GM12801 (cell line): ENCODE results near the gene GUCY1A1.

ENCODE experiments used
- TF ChIP-seq, protein P1 (sequence below): IDR thresholded peaks from one replicate; pipeline ENCODE4 v1.5.1; 2011; ENCODE audit warnings: control low read depth; ENCODE audit not compliant: insufficient read length; ENCODE audit errors: extremely low read depth

The GUCY1A1 gene

DNA sequence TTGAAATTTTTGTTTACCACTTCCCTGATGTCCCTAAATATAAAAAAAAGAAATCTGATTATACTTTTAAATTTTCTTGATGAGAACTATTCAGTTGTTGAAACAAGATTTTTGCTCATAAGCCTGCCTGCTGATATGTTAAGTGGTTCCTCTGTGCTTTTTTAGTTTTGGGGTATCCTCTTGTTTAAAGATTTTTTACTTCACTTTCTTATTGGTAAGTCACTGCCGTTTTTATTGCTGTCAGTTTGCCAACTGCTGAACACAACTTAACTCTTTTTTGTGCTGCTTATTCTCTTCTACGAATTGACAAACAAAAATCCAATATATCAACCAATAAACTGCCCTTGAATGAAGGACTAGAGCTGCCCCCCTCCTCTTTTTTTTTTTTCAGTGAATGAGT lies 39.5 kb downstream of the GUCY1A1 start:
- TF ChIP-seq, protein P1, sequence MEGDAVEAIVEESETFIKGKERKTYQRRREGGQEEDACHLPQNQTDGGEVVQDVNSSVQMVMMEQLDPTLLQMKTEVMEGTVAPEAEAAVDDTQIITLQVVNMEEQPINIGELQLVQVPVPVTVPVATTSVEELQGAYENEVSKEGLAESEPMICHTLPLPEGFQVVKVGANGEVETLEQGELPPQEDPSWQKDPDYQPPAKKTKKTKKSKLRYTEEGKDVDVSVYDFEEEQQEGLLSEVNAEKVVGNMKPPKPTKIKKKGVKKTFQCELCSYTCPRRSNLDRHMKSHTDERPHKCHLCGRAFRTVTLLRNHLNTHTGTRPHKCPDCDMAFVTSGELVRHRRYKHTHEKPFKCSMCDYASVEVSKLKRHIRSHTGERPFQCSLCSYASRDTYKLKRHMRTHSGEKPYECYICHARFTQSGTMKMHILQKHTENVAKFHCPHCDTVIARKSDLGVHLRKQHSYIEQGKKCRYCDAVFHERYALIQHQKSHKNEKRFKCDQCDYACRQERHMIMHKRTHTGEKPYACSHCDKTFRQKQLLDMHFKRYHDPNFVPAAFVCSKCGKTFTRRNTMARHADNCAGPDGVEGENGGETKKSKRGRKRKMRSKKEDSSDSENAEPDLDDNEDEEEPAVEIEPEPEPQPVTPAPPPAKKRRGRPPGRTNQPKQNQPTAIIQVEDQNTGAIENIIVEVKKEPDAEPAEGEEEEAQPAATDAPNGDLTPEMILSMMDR: no peak

DNA sequence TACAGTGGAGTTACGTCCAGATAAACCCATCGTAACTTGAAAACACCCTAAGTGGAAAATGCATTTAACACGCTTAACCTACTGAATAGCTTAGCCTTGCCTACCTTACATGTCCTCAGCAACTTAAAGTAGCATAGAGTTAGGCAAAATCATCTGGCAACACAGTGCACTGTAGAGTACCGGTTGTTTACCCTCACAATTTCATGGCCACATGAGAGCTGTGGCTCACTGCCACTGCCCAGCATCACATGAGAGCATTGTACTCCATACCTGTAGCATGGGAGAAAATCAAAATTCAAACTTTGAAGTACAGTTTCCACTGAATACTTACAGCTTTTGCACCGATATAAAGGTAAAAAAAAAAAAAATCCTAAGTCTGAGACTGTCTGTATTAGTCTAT lies 40.6 kb downstream of the GUCY1A1 start:
- TF ChIP-seq, protein P1: no peak

DNA sequence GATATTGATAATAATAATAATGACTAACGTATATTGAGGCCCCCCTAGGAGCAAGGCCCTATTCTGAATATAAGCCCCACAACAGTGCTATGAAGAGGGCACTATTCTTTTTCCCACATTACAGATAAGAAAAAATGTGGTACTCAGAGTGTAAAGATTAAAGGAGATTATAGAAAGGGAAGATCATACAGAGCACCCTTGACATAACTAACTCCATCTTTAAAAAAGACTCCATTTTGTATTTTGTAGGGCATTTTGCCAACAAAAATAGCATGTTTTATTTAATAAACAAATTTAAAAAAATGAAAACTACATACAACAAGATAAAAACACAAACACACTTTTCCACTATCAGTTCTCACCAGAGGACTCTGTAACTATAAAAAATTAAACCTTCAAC lies 42.1 kb downstream of the GUCY1A1 start:
- TF ChIP-seq, protein P1: no peak

DNA sequence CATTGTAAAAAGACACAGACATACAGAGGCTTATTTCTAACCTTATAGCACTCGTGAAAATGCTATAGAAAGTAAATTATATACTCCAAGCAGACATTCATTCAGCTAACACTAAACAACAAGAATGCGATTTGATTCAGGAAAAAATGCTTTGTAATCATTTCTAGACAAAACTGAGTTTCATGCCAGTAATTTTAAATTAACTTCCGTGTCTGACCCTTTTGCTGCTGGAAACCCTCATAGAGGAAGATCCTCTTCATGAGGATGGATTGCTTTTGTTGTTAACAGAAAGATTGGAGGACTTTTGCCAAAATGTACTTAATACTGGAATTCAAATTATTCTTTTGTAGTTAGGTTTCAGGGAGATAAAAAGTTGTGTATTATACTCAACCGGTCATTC lies 43.3 kb downstream of the GUCY1A1 start:
- TF ChIP-seq, protein P1: no peak

DNA sequence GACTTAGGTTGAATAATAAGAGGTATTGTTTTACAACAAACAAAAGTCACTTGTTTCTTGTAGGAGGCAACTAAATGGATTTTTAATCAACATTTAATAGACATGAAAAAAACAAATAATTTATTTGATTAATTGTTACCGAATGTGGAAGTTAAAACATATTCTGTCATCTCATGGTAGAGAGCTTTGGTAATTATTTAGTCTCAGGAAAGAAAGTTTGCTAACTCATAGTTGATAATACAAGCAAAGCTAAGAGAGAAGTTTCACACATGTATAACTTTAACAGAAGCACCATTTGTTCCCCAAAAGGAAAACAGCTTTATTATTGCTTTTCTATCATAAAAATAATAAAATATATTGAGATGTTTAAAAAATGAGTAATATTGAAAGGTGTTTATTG lies 44.9 kb downstream of the GUCY1A1 start:
- TF ChIP-seq, protein P1: no peak

DNA sequence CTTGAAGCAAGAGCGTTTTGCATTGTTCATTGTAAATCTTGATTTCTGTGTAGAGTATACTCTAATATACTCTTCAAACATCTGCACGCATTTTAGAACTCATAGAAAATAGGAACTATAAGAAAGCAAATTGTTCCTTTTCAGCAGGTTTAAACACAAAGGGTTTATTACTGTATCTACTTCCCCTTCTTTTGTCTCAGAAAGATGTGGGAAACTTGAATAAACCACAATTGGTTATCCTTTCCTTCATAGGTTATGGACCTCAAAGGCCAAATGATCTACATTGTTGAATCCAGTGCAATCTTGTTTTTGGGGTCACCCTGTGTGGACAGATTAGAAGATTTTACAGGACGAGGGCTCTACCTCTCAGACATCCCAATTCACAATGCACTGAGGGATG lies 46.2 kb downstream of the GUCY1A1 start:
- TF ChIP-seq, protein P1: no peak

DNA sequence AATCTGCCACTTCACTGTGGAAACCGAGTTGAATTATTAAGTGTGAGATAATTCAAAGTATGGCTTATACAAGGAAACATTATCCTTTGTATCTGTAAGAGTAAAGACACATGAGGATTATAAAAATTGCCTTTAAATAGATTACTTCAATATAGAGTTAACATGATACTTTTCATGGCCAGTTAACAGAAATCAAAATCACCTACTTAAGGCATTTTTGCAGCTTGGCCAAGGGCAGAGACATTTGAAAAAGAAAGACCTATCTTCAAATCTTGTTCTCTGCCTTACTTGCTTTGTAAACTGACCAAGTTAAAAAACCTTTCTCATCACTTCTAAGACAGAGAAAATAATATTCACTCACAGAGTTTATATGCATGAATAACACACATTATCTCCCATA lies 47.3 kb downstream of the GUCY1A1 start:
- TF ChIP-seq, protein P1: no peak

DNA sequence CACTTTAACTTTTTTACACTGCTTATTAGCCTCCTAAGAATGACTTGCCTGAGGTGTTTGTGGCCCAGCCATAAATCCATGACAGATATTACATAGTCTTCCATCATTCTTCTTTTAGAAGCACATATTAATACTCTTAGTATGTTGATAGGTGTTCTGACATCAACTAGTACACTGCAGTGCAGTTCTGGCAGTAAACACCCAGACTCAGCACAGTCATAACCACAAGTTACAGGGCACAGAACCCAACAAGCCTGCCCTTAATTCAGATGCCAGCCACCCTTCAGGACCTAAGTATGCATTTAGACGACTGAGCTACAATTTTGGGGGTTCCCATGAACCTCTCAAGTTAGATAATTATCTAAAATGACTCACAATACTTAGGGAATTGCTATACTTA lies 55.7 kb downstream of the GUCY1A1 start:
- TF ChIP-seq, protein P1: no peak
